Measurements from ENCODE around the gene GPR158.

The GPR158 gene

DNA sequence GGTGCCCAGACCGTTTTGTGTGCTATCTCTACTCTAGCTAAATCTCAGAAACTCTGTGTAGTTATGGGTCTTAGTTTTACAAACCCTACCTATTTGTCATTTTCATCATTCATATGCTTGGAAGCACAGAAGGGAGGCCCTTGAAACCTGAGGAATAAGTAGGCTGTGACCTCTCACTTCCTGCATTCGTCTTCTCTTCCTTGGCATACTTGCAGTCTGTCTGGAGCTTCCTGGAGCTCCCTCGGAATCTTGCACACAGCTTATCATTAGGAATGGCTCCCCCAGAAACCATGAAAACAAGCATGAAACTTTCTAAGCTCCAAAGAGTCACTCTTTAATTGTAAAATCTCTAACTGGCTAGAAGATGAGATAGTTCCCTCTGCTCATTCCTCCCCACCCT, 382.3 kb downstream of the GPR158 start:
- no peak for DNase-seq (ENCODE audit: low read depth, low spot score)
- ChIA-PET CTCF (no interaction called here), POLR2A (no interaction called here)
- TF ChIP-seq, protein P1, sequence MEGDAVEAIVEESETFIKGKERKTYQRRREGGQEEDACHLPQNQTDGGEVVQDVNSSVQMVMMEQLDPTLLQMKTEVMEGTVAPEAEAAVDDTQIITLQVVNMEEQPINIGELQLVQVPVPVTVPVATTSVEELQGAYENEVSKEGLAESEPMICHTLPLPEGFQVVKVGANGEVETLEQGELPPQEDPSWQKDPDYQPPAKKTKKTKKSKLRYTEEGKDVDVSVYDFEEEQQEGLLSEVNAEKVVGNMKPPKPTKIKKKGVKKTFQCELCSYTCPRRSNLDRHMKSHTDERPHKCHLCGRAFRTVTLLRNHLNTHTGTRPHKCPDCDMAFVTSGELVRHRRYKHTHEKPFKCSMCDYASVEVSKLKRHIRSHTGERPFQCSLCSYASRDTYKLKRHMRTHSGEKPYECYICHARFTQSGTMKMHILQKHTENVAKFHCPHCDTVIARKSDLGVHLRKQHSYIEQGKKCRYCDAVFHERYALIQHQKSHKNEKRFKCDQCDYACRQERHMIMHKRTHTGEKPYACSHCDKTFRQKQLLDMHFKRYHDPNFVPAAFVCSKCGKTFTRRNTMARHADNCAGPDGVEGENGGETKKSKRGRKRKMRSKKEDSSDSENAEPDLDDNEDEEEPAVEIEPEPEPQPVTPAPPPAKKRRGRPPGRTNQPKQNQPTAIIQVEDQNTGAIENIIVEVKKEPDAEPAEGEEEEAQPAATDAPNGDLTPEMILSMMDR (IDR thresholded peaks at IDR 0.05; ENCODE audit: insufficient read depth, low read length, missing control alignments) = no peak
- no peak overlapping the region for H3K4me3 ChIP-seq (ENCODE audit: low read depth, low read length)

GRCh38 chr10:25561758-25562157, 387.0 kb downstream of the GPR158 start:
- no peak overlapping the region for H3K4me3 ChIP-seq (ENCODE audit: low read depth, low read length)
- POLR2A ChIA-PET = no interaction called here
- TF ChIP-seq, protein P1 (IDR thresholded peaks at IDR 0.05; ENCODE audit: insufficient read depth, low read length, missing control alignments) = no peak
- no peak for DNase-seq (ENCODE audit: low read depth, low spot score)
- CTCF ChIA-PET = no interaction called here

- ChIA-PET POLR2A (no interaction called here), CTCF (no interaction called here)
- no peak for DNase-seq (ENCODE audit: low read depth, low spot score)
- H3K4me3 ChIP-seq (ENCODE audit: low read depth, low read length) = no peak overlapping the region
- TF ChIP-seq, protein P1 (IDR thresholded peaks at IDR 0.05; ENCODE audit: insufficient read depth, low read length, missing control alignments) = no peak
Observed at GRCh38 chr10:25562547-25562946, 387.7 kb downstream of the GPR158 start.

DNA sequence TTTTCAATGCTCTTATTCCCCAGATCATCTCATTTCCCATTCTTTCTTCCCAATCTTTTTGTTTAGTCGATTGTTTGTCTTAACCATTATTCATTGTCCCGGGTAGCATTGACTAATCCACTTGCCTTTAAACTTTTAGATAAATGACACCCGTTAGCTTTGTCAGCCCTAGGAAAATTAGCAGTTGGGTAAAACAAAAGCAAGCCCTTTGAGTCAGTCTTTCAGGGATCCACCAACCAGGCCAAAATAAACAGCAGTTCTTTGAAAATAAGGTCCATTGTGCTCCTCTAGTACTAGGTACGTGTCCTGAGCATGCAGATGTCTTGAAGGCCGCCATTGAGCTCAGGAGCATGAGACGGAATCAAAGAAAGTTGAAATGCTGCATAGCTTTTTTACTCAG, 389.6 kb downstream of the GPR158 start:
- no peak overlapping the region for H3K4me3 ChIP-seq (ENCODE audit: low read depth, low read length)
- TF ChIP-seq, protein P1 (IDR thresholded peaks at IDR 0.05; ENCODE audit: insufficient read depth, low read length, missing control alignments) = no peak
- ChIA-PET POLR2A (no interaction called here), CTCF (no interaction called here)
- DNase-seq (ENCODE audit: low read depth, low spot score) = no peak

GRCh38 chr10:25565570-25565969, 390.8 kb downstream of the GPR158 start:
- ChIA-PET POLR2A (no interaction called here), CTCF (no interaction called here)
- no peak overlapping the region for H3K4me3 ChIP-seq (ENCODE audit: low read depth, low read length)
- TF ChIP-seq, protein P1 (IDR thresholded peaks at IDR 0.05; ENCODE audit: insufficient read depth, low read length, missing control alignments) = no peak
- DNase-seq (ENCODE audit: low read depth, low spot score) = no peak

- TF ChIP-seq, protein P1 (IDR thresholded peaks at IDR 0.05; ENCODE audit: insufficient read depth, low read length, missing control alignments) = no peak
- no peak for DNase-seq (ENCODE audit: low read depth, low spot score)
- H3K4me3 ChIP-seq (ENCODE audit: low read depth, low read length) = no peak overlapping the region
- POLR2A ChIA-PET = no interaction called here
- CTCF ChIA-PET = no interaction called here
Observed at GRCh38 chr10:25573316-25573715, 398.5 kb downstream of the GPR158 start.

Measured in AG04449 (cell line).